Hair follicle dermal papilla cell (primary cell): Measurements from ENCODE around the gene ZNF473. TPM values are rescaled to one million over a fixed set of nuclear protein-coding genes. Genes with fewer than 3 reads are reported as not detected.

Experiments used
- total RNA-seq: library from RNA; depleted of rRNA; stranded (reverse); fragments of >200 nt; gene quantifications from 2 replicates; pipeline ENCODE4 v1.2.3, GENCODE V29; 2012

ZNF473 gene
- total RNA-seq, result 7.7 and 9.2 TPM in 2 replicates

GRCh38 chr19:50025794-50026549 is at the start of gene ZNF473:
ZNF473 (plus strand) TSS chr19:50026005; CDS start chr19:50031083, 5,078 bp downstream.

GRCh38 chr19:50025022-50025793 is 597 bp upstream of the ZNF473 start, which contains the start of gene VRK3:
VRK3 (minus strand) TSS chr19:50025372; CDS start chr19:50016162, 9,210 bp downstream.

Other genes starting within 250 kb of the ZNF473 start
- gene FUZ, start 212.7 kb upstream of the ZNF473 start, total RNA-seq, result 21.3 and 22.1 TPM in 2 replicates
- gene MED25, start 207.7 kb upstream of the ZNF473 start, total RNA-seq, result 24.2 and 25.6 TPM in 2 replicates
- gene PTOV1, start 174.8 kb upstream of the ZNF473 start, total RNA-seq, result 51.1 and 56.5 TPM in 2 replicates
- 50.0 and 52.1 TPM in 2 replicates for gene PNKP, start 158.4 kb upstream of the ZNF473 start, total RNA-seq
- gene AKT1S1, start 148.7 kb upstream of the ZNF473 start, total RNA-seq, result 18.2 and 19.7 TPM in 2 replicates
- 30.2 and 33.3 TPM in 2 replicates for gene TBC1D17, start 148.3 kb upstream of the ZNF473 start, total RNA-seq
- gene IL4I1, start 129.1 kb upstream of the ZNF473 start, total RNA-seq, result 0.24 and 1.1 TPM in 2 replicates
- gene ATF5, start 96.8 kb upstream of the ZNF473 start, total RNA-seq, result 8.1 and 9.2 TPM in 2 replicates
- 41.3 and 42.2 TPM in 2 replicates for gene NUP62, start 96.5 kb upstream of the ZNF473 start, total RNA-seq
- gene SIGLEC11, start 64.8 kb upstream of the ZNF473 start, total RNA-seq, result not detected in 2 replicates
- gene VRK3, start 633 bp upstream of the ZNF473 start, total RNA-seq, result 26.9 and 27.6 TPM in 2 replicates
- not detected in 2 replicates for gene IZUMO2, start 137.3 kb downstream of the ZNF473 start, total RNA-seq
- gene MYH14, start 177.6 kb downstream of the ZNF473 start, total RNA-seq, result under 0.01 TPM in 1 of 2 replicates, not detected in the other